HuH-7 (cell line): ENCODE data around the gene ARHGAP32.

ENCODE experiments used
- DNase-seq: peaks from one replicate; pipeline ENCODE4 v3.0.0; 2011; ENCODE audit warnings: low spot score

Gene ARHGAP32

DNA sequence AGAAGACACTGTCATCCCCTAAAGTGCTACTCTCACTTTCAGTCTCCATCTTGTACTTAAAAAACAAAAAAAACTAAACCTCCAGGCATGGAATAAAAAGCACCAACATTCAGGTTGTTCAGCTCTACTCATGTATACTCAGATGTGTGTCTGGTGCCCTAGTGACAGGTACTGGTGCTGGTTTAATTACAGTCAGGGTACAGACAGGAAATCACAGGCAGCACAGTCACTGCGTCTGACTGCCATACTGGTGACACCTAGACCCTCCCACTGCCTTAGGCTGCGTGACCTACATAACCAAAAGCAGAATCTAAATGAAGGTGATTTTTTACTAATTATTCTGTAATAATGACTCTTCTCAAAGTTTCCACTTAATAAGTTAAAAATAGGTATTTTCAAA, at the start of gene ARHGAP32:
ARHGAP32 (minus strand) TSS at position 176 of the 400 bp plus-strand sequence; CDS start at position 49, 127 bp downstream.
- no peak for DNase-seq

- no peak for DNase-seq
These were observed 47.1 kb upstream of the ARHGAP32 start for GRCh38 chr11:129239207-129239606.

DNA sequence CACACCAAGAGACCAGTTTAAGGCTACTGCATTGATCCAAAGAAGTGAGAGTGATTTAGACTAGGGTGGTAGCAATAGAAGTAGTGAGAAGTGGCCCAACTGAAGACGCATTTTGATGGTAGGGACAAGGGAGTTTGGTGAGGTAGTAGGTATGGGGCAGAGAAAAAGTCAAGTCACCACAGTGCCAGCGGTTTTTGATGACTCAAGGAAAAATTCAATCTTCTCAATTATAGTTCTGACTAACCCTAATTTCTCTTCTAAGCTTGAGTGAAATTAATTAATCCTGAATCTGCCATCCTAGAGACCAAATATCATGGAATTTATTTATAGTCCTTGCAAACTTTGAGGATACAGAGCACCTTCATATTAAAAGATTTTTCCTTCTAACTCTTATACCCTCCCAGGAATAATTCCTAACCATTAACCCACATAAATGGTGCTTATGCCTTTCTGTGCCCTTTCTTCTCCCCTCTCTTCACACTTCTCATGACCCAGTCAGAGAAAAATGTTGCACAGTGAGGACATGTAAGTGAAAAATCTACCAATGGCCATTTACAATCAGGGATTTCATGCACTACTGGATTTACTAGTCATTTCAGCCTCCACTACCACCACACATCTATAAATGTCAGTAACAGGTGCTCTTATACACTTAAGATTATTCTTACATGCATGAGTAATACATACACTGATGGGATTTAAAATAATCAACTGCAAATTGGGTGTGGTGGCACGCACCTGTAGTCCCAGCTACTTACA, 45.9 kb upstream of the ARHGAP32 start:
- no peak for DNase-seq

GRCh38 chr11:129237456-129237855, 45.3 kb upstream of the ARHGAP32 start:
- no peak for DNase-seq

- DNase-seq = no peak
These were observed 44.7 kb upstream of the ARHGAP32 start for GRCh38 chr11:129236850-129237249.

DNA sequence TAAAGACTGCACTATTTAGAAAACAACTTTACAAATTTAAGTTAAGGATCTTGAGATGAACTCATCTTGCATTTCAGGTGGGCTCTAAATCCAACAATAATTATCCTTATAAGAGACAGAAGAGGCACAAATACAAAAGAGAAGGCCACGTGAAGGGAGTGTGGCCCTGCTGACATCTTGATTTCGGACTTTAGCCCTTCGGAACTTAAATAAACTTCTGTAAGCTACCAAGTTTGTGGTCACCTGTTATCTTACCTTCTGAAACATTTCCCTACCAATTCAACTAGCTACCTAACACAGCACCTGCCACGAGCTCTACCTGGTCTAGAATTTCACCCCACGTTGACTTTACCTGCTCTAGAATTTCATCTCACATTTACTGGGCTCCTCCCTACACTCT, 42.9 kb upstream of the ARHGAP32 start:
- no peak for DNase-seq

DNA sequence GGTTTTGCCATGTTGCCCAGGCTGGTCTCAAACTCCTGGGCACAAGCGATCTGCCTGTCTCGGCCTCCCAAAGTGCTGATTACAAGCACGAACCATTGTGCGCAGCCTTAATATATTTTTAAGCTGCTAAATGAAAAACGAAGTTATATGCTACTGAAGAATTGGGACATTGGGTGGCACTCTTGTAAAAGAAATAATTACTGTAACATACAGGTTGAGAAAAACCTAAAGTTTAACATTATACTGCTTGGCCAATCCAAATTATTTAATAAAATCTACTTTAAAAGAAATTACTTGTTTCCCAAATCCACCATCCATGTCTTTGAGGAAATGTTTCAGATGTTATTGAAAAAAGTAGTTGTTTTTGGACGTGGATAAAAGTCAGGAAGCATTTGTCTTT, 37.9 kb upstream of the ARHGAP32 start:
- no peak for DNase-seq

GRCh38 chr11:129226207-129226798, 34.2 kb upstream of the ARHGAP32 start:
- no peak for DNase-seq

DNA sequence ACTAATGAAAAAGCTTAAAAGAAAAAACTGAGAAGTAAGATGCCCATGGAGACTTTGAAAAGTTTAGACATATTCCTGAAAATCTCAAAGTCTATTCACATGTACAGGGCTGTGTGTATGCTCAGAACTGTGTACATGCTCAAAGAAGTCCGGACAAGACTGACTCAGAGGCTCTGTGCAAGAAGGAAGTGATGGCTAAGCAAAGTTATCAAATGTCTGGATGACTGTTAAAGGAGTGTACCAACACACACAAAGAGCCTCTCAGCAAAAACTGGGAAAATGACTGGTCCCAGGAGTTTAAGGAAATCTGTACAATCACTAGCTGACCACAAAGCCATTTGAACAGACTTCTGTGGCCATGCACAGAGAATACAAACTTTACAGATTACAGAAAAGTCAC, 33.1 kb upstream of the ARHGAP32 start:
- no peak for DNase-seq

DNA sequence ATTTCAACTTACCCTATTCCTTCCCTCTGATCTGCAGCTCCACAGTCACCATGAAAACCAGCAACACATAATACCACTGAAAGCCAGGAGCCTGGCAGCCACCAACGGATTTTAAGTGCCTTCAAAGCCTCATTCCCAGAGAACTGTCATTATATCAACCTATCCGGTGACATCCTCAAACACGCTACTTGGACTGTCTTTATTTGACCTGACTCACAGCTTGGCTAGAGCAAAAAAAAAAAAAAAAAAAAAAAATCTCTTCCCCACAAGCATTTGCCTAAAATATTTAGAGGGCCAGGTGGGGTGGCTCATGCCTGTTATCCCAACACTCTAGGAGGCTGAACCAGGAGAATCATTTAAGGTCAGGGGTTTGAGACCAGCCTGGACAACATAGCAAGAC, 32.4 kb upstream of the ARHGAP32 start:
- DNase-seq = no peak

- no peak for DNase-seq
These were observed 31.6 kb upstream of the ARHGAP32 start for GRCh38 chr11:129223701-129224149.

- DNase-seq = no peak
These were observed 31.1 kb upstream of the ARHGAP32 start for GRCh38 chr11:129223260-129223659.

GRCh38 chr11:129222158-129222557, 30.0 kb upstream of the ARHGAP32 start:
- no peak for DNase-seq

GRCh38 chr11:129215506-129216245, 23.6 kb upstream of the ARHGAP32 start:
- DNase-seq = no peak

- no peak for DNase-seq
These were observed 22.7 kb upstream of the ARHGAP32 start for GRCh38 chr11:129214710-129215295.

- no peak for DNase-seq
These were observed 21.1 kb upstream of the ARHGAP32 start for GRCh38 chr11:129213261-129213660.

DNA sequence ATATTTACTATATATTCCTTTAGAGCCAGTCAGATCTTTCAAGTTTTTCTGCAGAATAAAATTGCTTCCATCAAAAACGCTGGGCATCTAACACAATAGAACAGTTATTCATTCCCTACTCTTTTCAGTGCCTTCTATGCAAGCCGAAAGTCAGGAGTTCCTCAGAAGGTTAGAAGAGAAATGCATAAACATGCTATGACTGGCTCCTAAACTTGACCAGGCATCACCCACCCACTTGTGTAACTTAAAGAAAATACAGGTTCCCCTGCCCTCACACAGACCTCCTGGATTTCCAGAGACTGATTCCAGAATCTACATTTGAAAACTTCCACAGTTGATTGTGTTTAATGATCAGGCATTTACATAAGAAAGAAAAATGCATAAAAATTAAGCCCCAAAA, 19.3 kb upstream of the ARHGAP32 start:
- DNase-seq = no peak

- no peak for DNase-seq
These were observed 18.7 kb upstream of the ARHGAP32 start for GRCh38 chr11:129210831-129211181.

- no peak for DNase-seq
These were observed 18.0 kb upstream of the ARHGAP32 start for GRCh38 chr11:129209891-129210830.

- no peak for DNase-seq
These were observed 16.7 kb upstream of the ARHGAP32 start for GRCh38 chr11:129208863-129209262.

- no peak for DNase-seq
These were observed 12.2 kb upstream of the ARHGAP32 start for GRCh38 chr11:129204150-129204838.
